ENCODE measurements around the gene ANKRD44.

ANKRD44 gene

GRCh38 chr2:197266477-197266876, 44.1 kb downstream of the ANKRD44 start:
- DNase-seq (ENCODE audit: low read depth) = no peak
- no peak overlapping the region for H3K4me3 ChIP-seq (ENCODE audit: low read depth, low read length)

GRCh38 chr2:197265924-197266323, 44.7 kb downstream of the ANKRD44 start:
- H3K4me3 ChIP-seq (ENCODE audit: low read depth, low read length) = no peak overlapping the region
- no peak for DNase-seq (ENCODE audit: low read depth)

- H3K4me3 ChIP-seq (ENCODE audit: low read depth, low read length) = no peak overlapping the region
- DNase-seq (ENCODE audit: low read depth) = no peak
These were observed 45.5 kb downstream of the ANKRD44 start for GRCh38 chr2:197265036-197265435.

- no peak for DNase-seq (ENCODE audit: low read depth)
- no peak overlapping the region for H3K4me3 ChIP-seq (ENCODE audit: low read depth, low read length)
These were observed 46.2 kb downstream of the ANKRD44 start for GRCh38 chr2:197264332-197264731.

- DNase-seq (ENCODE audit: low read depth) = no peak
- H3K4me3 ChIP-seq (ENCODE audit: low read depth, low read length) = no peak overlapping the region
These were observed 47.5 kb downstream of the ANKRD44 start for GRCh38 chr2:197263077-197263476.

- DNase-seq (ENCODE audit: low read depth) = no peak
- H3K4me3 ChIP-seq (ENCODE audit: low read depth, low read length) = no peak overlapping the region
These were observed 48.8 kb downstream of the ANKRD44 start for GRCh38 chr2:197261808-197262226.

- no peak overlapping the region for H3K4me3 ChIP-seq (ENCODE audit: low read depth, low read length)
- no peak for DNase-seq (ENCODE audit: low read depth)
These were observed 51.0 kb downstream of the ANKRD44 start for GRCh38 chr2:197259470-197259999.

GRCh38 chr2:197258580-197258979, 52.0 kb downstream of the ANKRD44 start:
- H3K4me3 ChIP-seq (ENCODE audit: low read depth, low read length) = no peak overlapping the region
- DNase-seq (ENCODE audit: low read depth) = no peak

GRCh38 chr2:197256547-197257170, 53.9 kb downstream of the ANKRD44 start:
- no peak for DNase-seq (ENCODE audit: low read depth)
- no peak overlapping the region for H3K4me3 ChIP-seq (ENCODE audit: low read depth, low read length)

- DNase-seq (ENCODE audit: low read depth) = no peak
- no peak overlapping the region for H3K4me3 ChIP-seq (ENCODE audit: low read depth, low read length)
These were observed 54.6 kb downstream of the ANKRD44 start for GRCh38 chr2:197256021-197256420.

- no peak for DNase-seq (ENCODE audit: low read depth)
- no peak overlapping the region for H3K4me3 ChIP-seq (ENCODE audit: low read depth, low read length)
These were observed 55.0 kb downstream of the ANKRD44 start for GRCh38 chr2:197255543-197255942.

GRCh38 chr2:197254776-197255530, 55.6 kb downstream of the ANKRD44 start:
- H3K4me3 ChIP-seq (ENCODE audit: low read depth, low read length) = no peak overlapping the region
- DNase-seq (ENCODE audit: low read depth) = no peak

- DNase-seq (ENCODE audit: low read depth) = no peak
- no peak overlapping the region for H3K4me3 ChIP-seq (ENCODE audit: low read depth, low read length)
These were observed 59.0 kb downstream of the ANKRD44 start for GRCh38 chr2:197251576-197251975.

- H3K4me3 ChIP-seq (ENCODE audit: low read depth, low read length) = no peak overlapping the region
- DNase-seq (ENCODE audit: low read depth) = no peak
These were observed 59.4 kb downstream of the ANKRD44 start for GRCh38 chr2:197251163-197251562.

- no peak overlapping the region for H3K4me3 ChIP-seq (ENCODE audit: low read depth, low read length)
- DNase-seq (ENCODE audit: low read depth) = no peak
These were observed 60.5 kb downstream of the ANKRD44 start for GRCh38 chr2:197250084-197250397.

- H3K4me3 ChIP-seq (ENCODE audit: low read depth, low read length) = no peak overlapping the region
- no peak for DNase-seq (ENCODE audit: low read depth)
These were observed 61.0 kb downstream of the ANKRD44 start for GRCh38 chr2:197249381-197250083.

- no peak overlapping the region for H3K4me3 ChIP-seq (ENCODE audit: low read depth, low read length)
- DNase-seq (ENCODE audit: low read depth) = no peak
These were observed 62.0 kb downstream of the ANKRD44 start for GRCh38 chr2:197248623-197249022.

GRCh38 chr2:197248001-197248401, 62.6 kb downstream of the ANKRD44 start:
- no peak overlapping the region for H3K4me3 ChIP-seq (ENCODE audit: low read depth, low read length)
- DNase-seq (ENCODE audit: low read depth) = no peak

GRCh38 chr2:197247083-197247482, 63.5 kb downstream of the ANKRD44 start:
- no peak for DNase-seq (ENCODE audit: low read depth)
- no peak overlapping the region for H3K4me3 ChIP-seq (ENCODE audit: low read depth, low read length)
